SH-SY5Y (cell line): ENCODE results near the gene PMIS2.

Source experiments
- GATA2 ChIP-seq: IDR thresholded peaks from 2 replicates; pipeline ENCODE4 v1.6.1; 2011; ENCODE audit warnings: mild to moderate bottlenecking, low read depth, low read length
- GATA3 ChIP-seq: IDR thresholded peaks from 2 replicates; pipeline ENCODE4 v1.6.1; 2011; ENCODE audit warnings: low read depth, mild to moderate bottlenecking, low read length, moderate library complexity

DNA sequence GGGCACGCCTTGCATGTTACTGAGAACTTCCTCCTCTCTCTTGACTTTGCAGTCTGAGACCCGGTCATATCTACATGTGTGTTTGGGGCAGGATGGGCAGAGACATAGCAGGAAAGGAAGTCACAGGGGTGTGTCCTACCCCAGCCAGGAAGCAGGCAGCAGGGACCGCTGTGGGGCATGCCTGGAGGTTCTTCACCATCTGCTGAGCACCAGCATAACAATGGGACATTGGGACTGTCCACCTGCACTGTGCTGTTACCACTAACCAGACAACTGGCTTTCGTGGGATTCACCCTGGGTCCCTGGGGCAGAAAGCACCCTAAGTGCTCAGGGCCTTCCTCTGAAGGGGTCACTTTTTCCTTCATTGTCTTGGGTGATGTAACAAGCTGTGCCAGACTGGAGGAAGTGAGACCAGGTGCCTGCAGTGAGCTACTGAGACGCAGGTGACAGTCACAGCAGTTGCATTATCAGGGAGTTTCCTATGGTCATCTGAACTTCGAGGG, 23.9 kb downstream of the PMIS2 start:
- no peak for TF ChIP-seq GATA2
- TF ChIP-seq GATA3: no peak
